HCT116 (cell line): ENCODE results near the gene RCOR1. TPM values are rescaled to one million over a fixed set of nuclear protein-coding genes. Genes with fewer than 3 reads are reported as not detected.

Source experiments
- ATAC-seq: fragments of 200-7000 bp; cut with Tn5 transposase; 2 replicates; pipeline ENCODE4 v1.9.1; 2020; ENCODE audit warnings: mild to moderate bottlenecking, moderate library complexity
- BruUV-seq: library from RNA; stranded (reverse); fragments of 400-500 nt; replicated peaks from 2 replicates; lab custom pipeline; 2021; lab: Mats Ljungman, UMichigan
- CTCF ChIA-PET: fragments of 300-600 bp; sonication (Branson Sonifier 250); formaldehyde crosslinking; loops from one replicate; lab custom pipeline; 2021; ENCODE audit warnings: antibody characterized with exemption; lab: Charles Lee
- POLR2A ChIA-PET: fragments of 300-600, 350-600 bp; sonication (Branson Sonifier 250); formaldehyde crosslinking; loops from one replicate; lab custom pipeline; 2021; ENCODE audit warnings: antibody characterized with exemption; lab: Charles Lee
- RAD21 ChIA-PET, 2 experiments: fragments of 300-600 bp; sonication (Branson Sonifier 250); formaldehyde crosslinking; loops; one replicate each; lab custom pipeline; 2023; ENCODE audit warnings: low total read pairs in 2 of 2; ENCODE audit not compliant: uncharacterized antibody in 2 of 2, unreplicated experiment in 2 of 2, low non-redundant PET in 1 of 2; lab: Charles Lee
- DNase-seq: peaks from one replicate; pipeline ENCODE4 v3.0.0-alpha.2; 2010; ENCODE audit warnings: low read depth, low spot score
- H2AFZ ChIP-seq: fragments of 200-600 bp; shearing (Covaris generic), sonication (generic); 2 replicates; pipeline ENCODE4 v1.6.1; 2017; ENCODE audit warnings: low read depth, mixed run types, mixed read lengths, antibody characterized with exemption, low read length; ENCODE audit not compliant: poor library complexity, severe bottlenecking
- H3K27ac ChIP-seq: 2 replicates; pipeline ENCODE4 v1.5.1; 2012; ENCODE audit warnings: low read depth, low read length
- H3K27me3 ChIP-seq: fragments of 200-600 bp; sonication (generic); 2 replicates; pipeline ENCODE4 v1.6.1; 2016; ENCODE audit warnings: mixed run types, low read length, mixed read lengths; ENCODE audit not compliant: insufficient read depth
- H3K36me3 ChIP-seq, 2 experiments: fragments of 200-500 bp in 1 of 2; fragments of 200-600 bp in 1 of 2; sonication (Bioruptor generic) in 1 of 2; sonication (generic) in 1 of 2; 2 replicates each; pipeline versions ENCODE4 v1.5.1 to v1.6.1; 2014 to 2016; ENCODE audit warnings: low read length in 2 of 2, inconsistent platforms in 1 of 2, mixed read lengths in 1 of 2, mixed run types in 1 of 2; ENCODE audit not compliant: insufficient read depth in 2 of 2, control insufficient read depth in 1 of 2
- H3K4me1 ChIP-seq, 2 experiments: fragments of 200-600 bp in 1 of 2; sonication (generic) in 1 of 2; 2 replicates each; pipeline versions ENCODE4 v1.5.1 to v1.6.1; 2012 to 2017; ENCODE audit warnings: low read length in 2 of 2, inconsistent platforms in 1 of 2, mild to moderate bottlenecking in 1 of 2, mixed read lengths in 1 of 2, mixed run types in 1 of 2, moderate library complexity in 1 of 2; ENCODE audit not compliant: insufficient read depth in 2 of 2, control insufficient read depth in 1 of 2
- H3K4me2 ChIP-seq: fragments of 200-600 bp; sonication (generic); 2 replicates; pipeline ENCODE4 v1.6.1; 2017; ENCODE audit warnings: mixed run types, low read length, mixed read lengths
- H3K4me3 ChIP-seq, 2 experiments: fragments of 200-600 bp in 1 of 2; sonication (generic) in 1 of 2; replicated peaks in 1 of 2; 2 replicates each; pipeline ENCODE4 v1.5.1; 2011 to 2016; ENCODE audit warnings: low read length in 2 of 2, control low read depth in 1 of 2, low read depth in 1 of 2, mild to moderate bottlenecking in 1 of 2, mixed read lengths in 1 of 2, mixed run types in 1 of 2
- H3K79me2 ChIP-seq: fragments of 200-600 bp; sonication (generic); 2 replicates; pipeline ENCODE4 v1.6.1; 2017; ENCODE audit warnings: mild to moderate bottlenecking, mixed run types, low read length, moderate library complexity, mixed read lengths; ENCODE audit not compliant: insufficient read depth
- H3K9ac ChIP-seq: fragments of 200-600 bp; sonication (generic); 2 replicates; pipeline ENCODE4 v1.6.1; 2016; ENCODE audit warnings: low read length, mixed read lengths
- H3K9me2 ChIP-seq: fragments of 200-600 bp; sonication (generic), shearing (Covaris generic); 2 replicates; pipeline ENCODE4 v1.6.1; 2017; ENCODE audit warnings: mixed run types, mild to moderate bottlenecking, moderate library complexity; ENCODE audit not compliant: insufficient read depth
- H3K9me3 ChIP-seq, 2 experiments: fragments of 200-500 bp in 1 of 2; fragments of 200-600 bp in 1 of 2; sonication (Bioruptor generic) in 1 of 2; sonication (generic) in 1 of 2; 2 replicates each; pipeline ENCODE4 v1.6.1; 2014 to 2017; ENCODE audit warnings: low read length in 2 of 2, mixed read lengths in 2 of 2, inconsistent platforms in 1 of 2, low read depth in 1 of 2, mild to moderate bottlenecking in 1 of 2, mixed run types in 1 of 2, moderate library complexity in 1 of 2; ENCODE audit not compliant: control insufficient read depth in 1 of 2, insufficient read depth in 1 of 2
- H4K20me1 ChIP-seq: fragments of 200-600 bp; sonication (generic), shearing (Covaris generic); 2 replicates; pipeline ENCODE4 v1.6.1; 2017; ENCODE audit warnings: mixed run types, mild to moderate bottlenecking, moderate library complexity; ENCODE audit not compliant: insufficient read depth
- CBX3 ChIP-seq: IDR thresholded peaks from 2 replicates; pipeline ENCODE4 v1.6.1; 2012; ENCODE audit warnings: low read depth
- CTCF ChIP-seq, 3 experiments: fragments of 200-600 bp in 1 of 3; sonication (generic) in 1 of 3; IDR thresholded peaks in 2 of 3; conservative IDR thresholded peaks in 1 of 3; 2 replicates each; pipeline ENCODE4 v1.5.1; 2012 to 2017; ENCODE audit warnings: low read depth in 2 of 3, low read length in 2 of 3, antibody characterized with exemption in 1 of 3, borderline replicate concordance in 1 of 3, control low read depth in 1 of 3, mild to moderate bottlenecking in 1 of 3, mixed read lengths in 1 of 3, mixed run types in 1 of 3, moderate library complexity in 1 of 3; ENCODE audit not compliant: insufficient read depth in 1 of 3
- EGR1 ChIP-seq: IDR thresholded peaks from 2 replicates; pipeline ENCODE4 v1.6.1; 2012; ENCODE audit warnings: low read depth
- ELF1 ChIP-seq: IDR thresholded peaks from 2 replicates; pipeline ENCODE4 v1.6.1; 2012; ENCODE audit warnings: low read depth, borderline replicate concordance
- EZH2 ChIP-seq: fragments of 200-600 bp; sonication (generic); IDR thresholded peaks from 2 replicates; pipeline ENCODE4 v1.6.1; 2017; ENCODE audit warnings: antibody characterized with exemption, mixed run types
- FOSL1 ChIP-seq: IDR thresholded peaks from 2 replicates; pipeline ENCODE4 v1.6.1; 2012; ENCODE audit warnings: low read depth
- JUND ChIP-seq: IDR thresholded peaks from 2 replicates; pipeline ENCODE4 v1.6.1; 2012
- POLR2A ChIP-seq: IDR thresholded peaks from 2 replicates; pipeline ENCODE4 v1.7.0; 2011; ENCODE audit warnings: borderline replicate concordance; ENCODE audit not compliant: insufficient read depth, insufficient read length; ENCODE audit errors: extremely low read depth
- RAD21 ChIP-seq: IDR thresholded peaks from 2 replicates; pipeline ENCODE4 v1.6.1; 2012; ENCODE audit warnings: low read depth, mild to moderate bottlenecking
- SIN3A ChIP-seq: IDR thresholded peaks from 2 replicates; pipeline ENCODE4 v1.6.1; 2012; ENCODE audit warnings: low read depth
- SP1 ChIP-seq: IDR thresholded peaks from 2 replicates; pipeline ENCODE4 v1.6.1; 2012; ENCODE audit warnings: low read depth
- SRF ChIP-seq: IDR thresholded peaks from 2 replicates; pipeline ENCODE4 v1.6.1; 2012; ENCODE audit warnings: low read depth
- ZFX ChIP-seq: fragments of 450-650 bp; IDR thresholded peaks from 2 replicates; pipeline ENCODE4 v1.6.1; 2017
- intact Hi-C: fragments of 100-400 bp; cut with micrococcal nuclease; formaldehyde crosslinking; loops from 2 replicates; pipeline ENCODE4 v1.10.0; 2022
- total RNA-seq: library from RNA; stranded (reverse); gene quantifications from one replicate; pipeline ENCODE4 v1.2.1, GENCODE V29; 2021; ENCODE audit not compliant: unreplicated experiment

Gene RCOR1
- total RNA-seq, 1 experiment from 2014 or later = 30.7 TPM

GRCh38 chr14:102738373-102739189 is 146.1 kb downstream of the RCOR1 start:
- ChIA-PET CTCF (no interaction called here), RAD21 (no interaction called here), POLR2A (no interaction called here)
- Histone ChIP-seq H3K79me2 (no peaks in the 10 kb centered on the region), H3K9me2 (no peaks in the 10 kb centered on the region), H3K4me2 (no peak overlapping the region), H3K9ac (no peak overlapping the region), H3K9me3 (no peaks in the 10 kb centered on the region; a peak in 2 of 4 replicates), H2AFZ (no peak overlapping the region), H3K4me1 (no peaks in the 10 kb centered on the region), H4K20me1 (no peaks in the 10 kb centered on the region), H3K27me3 (no peaks in the 10 kb centered on the region), H3K36me3 (0 out of 4 replicates have a peak, but pooled peaks cover 0 to 4% of the 10 kb centered on the region in 2 experiments), H3K4me3 (no peak overlapping the region), H3K27ac (no peak overlapping the region)
- no peak for ATAC-seq
- DNase-seq = no peak
- intact Hi-C loops = no loop called here
- TF ChIP-seq JUND (no peak), CBX3 (no peak), SP1 (no peak), EZH2 (no peak), POLR2A (no peak), CTCF (IDR thresholded peaks at IDR 0.05 in 2 of 3, conservative IDR thresholded peaks at IDR 0.05 in 1 of 3; ENCODE audit: borderline replicate concordance in 1 of 3, insufficient read depth in 1 of 3, low read depth in 2 of 3, low read length in 2 of 3) (no peak), SRF (no peak), ELF1 (no peak), ZFX (no peak), SIN3A (no peak), FOSL1 (no peak), RAD21 (no peak), EGR1 (no peak)
- TF ChIP-seq, all 23 proteins: peak for 0
- no TSS peak for BruUV-seq
